Fibroblast of the aortic adventitia (primary cell): ENCODE data around the gene LRRC74B. TPM values are rescaled to one million over a fixed set of nuclear protein-coding genes. Genes with fewer than 3 reads are reported as not detected.

ENCODE experiments used
- DNase-seq: peaks from one replicate; pipeline ENCODE4 v3.0.0-alpha.2; 2010; ENCODE audit warnings: low read depth
- H3K4me3 ChIP-seq: 2 replicates; pipeline ENCODE4 v1.5.1; 2011; ENCODE audit warnings: low read depth, mild to moderate bottlenecking, control low read depth, low read length, moderate library complexity
- total RNA-seq: library from RNA; depleted of rRNA; stranded (reverse); fragments of >200 nt; gene quantifications from 2 replicates; pipeline ENCODE4 v1.2.3, GENCODE V29; 2012; ENCODE audit warnings: low replicate concordance
- TF ChIP-seq, protein P1 (sequence below): IDR thresholded peaks from 2 replicates; pipeline ENCODE4 v1.5.1; 2011; ENCODE audit warnings: mild to moderate bottlenecking, low read length, control low read depth, inconsistent platforms; ENCODE audit not compliant: insufficient read depth

Gene LRRC74B
- total RNA-seq, 1 donor = not detected

GRCh38 chr22:21029486-21030025, 16.2 kb upstream of the LRRC74B start:
- DNase-seq = no peak
- TF ChIP-seq, protein P1, sequence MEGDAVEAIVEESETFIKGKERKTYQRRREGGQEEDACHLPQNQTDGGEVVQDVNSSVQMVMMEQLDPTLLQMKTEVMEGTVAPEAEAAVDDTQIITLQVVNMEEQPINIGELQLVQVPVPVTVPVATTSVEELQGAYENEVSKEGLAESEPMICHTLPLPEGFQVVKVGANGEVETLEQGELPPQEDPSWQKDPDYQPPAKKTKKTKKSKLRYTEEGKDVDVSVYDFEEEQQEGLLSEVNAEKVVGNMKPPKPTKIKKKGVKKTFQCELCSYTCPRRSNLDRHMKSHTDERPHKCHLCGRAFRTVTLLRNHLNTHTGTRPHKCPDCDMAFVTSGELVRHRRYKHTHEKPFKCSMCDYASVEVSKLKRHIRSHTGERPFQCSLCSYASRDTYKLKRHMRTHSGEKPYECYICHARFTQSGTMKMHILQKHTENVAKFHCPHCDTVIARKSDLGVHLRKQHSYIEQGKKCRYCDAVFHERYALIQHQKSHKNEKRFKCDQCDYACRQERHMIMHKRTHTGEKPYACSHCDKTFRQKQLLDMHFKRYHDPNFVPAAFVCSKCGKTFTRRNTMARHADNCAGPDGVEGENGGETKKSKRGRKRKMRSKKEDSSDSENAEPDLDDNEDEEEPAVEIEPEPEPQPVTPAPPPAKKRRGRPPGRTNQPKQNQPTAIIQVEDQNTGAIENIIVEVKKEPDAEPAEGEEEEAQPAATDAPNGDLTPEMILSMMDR = no peak
- H3K4me3 ChIP-seq = no peak overlapping the region

GRCh38 chr22:21030032-21030431, 15.7 kb upstream of the LRRC74B start:
- TF ChIP-seq, protein P1 = no peak
- no peak for DNase-seq
- no peak overlapping the region for H3K4me3 ChIP-seq

DNA sequence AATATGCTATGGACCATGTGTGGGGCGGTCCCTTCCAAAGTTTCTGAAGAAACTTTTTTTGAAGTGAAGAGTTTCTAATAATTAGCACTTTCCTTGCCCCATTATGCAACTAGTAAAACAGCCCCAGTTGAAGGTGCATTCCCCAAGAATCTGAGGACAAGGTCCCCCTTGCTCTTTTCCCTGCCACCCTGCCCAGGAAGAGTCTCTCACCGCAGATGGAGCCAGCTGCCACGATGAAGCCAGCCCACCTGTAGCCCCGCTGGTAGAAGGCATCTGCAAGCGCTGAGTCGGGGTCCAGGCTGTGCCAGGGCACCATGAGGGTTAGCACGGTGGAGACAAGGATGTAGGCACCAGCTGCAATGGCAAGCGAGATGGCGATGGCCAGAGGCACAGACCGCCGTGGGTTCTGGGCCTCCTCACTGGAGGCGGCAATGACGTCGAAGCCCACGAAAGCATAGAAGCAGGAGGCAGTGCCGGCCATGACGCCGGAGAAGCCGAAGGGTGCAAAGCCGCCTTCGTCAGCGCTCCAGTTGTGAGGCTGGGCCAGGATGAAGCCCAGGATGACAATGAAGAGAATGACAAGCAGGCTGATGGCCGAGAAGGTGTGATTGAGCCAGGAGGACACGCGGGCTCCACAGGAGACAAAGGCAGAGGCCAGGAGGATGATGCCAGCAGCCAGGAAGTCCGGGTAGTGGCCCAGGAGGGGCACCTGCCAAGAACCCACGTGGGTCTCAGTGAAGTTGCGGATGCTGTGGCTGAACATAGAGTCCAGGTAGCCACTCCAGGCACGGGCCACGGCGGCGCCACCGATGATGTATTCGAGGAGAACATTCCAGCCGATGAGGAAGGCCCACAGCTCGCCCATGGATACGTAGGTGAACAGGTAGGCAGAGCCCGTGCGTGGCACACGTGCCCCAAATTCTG, 14.9 kb upstream of the LRRC74B start:
- no peak for DNase-seq
- no peak overlapping the region for H3K4me3 ChIP-seq
- TF ChIP-seq, protein P1 = no peak

GRCh38 chr22:21031545-21032036, 14.2 kb upstream of the LRRC74B start:
- DNase-seq = no peak
- H3K4me3 ChIP-seq = no peak overlapping the region
- TF ChIP-seq, protein P1 = no peak

- DNase-seq = no peak
- H3K4me3 ChIP-seq = peak within 1 kb of the TSS; percentile 9
- TF ChIP-seq, protein P1 = no peak
Measured at GRCh38 chr22:21032037-21032867, 13.5 kb upstream of the LRRC74B start, which contains the start of gene SLC7A4. Gene SLC7A4, minus strand, starts transcription at chr22:21032561. Its CDS starts 749 bp downstream, at chr22:21031812.

DNA sequence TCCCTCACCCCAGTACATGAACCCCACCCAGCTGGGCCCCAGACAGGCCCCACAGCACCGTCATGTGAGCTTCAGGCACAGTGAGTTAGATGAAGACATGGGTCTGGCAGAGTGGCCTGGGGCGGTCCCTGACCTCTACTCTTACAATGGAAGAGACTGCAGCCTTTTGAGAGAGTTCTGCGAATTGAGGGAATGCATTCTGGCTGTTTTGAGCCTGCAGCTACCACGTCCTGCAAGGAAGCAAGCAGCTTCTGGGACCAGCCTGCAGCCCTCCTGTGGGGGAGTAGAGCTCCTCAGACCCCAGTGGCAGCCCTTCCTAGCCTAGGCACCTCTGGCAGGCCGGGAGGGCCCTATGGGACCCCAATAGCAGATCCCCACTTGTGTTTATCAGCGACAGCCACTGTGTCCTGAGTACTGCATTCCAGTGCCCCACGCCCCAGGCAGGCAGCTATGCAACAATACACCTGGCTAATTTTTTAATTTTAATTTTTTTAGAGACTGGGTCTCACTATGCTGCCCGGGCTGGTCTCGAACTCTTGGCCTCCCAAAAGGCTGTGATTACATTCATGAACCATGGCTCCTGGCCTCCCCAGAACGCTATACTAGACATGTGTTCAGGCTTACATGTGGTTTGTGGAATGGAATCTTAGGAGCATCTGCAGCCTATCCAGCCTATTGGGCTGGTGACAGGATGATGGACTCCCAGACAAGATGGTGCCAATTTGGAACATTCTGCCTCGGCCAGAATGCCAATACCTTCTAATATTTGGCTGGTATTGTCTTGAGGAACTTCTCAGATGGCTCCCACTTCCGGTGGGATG, 12.7 kb upstream of the LRRC74B start:
- TF ChIP-seq, protein P1 = no peak
- H3K4me3 ChIP-seq = no peak overlapping the region
- DNase-seq = no peak
